COLO668 (cell line): ENCODE measurements around the gene TOR4A.

ENCODE experiments used
- DNase-seq: peaks from one replicate; lab custom pipeline; 2025; ENCODE audit not compliant: unreplicated experiment; lab: John Stamatoyannopoulos, UW

The TOR4A gene

GRCh38 chr9:137331929-137332328 lies 54.4 kb downstream of the TOR4A start:
- no peak for DNase-seq
